Activated naive CD8-positive, alpha-beta T cell treated with anti-CD3 and anti-CD28 coated beads for 36 hours (primary cell): Measurements from ENCODE around the gene C1orf198. TPM values are rescaled to one million over a fixed set of nuclear protein-coding genes. Genes with fewer than 3 reads are reported as not detected.

Experiments
- DNase-seq: peaks from one replicate; pipeline ENCODE4 v3.0.0; 2021
- H3K27ac Mint-ChIP-seq: one replicate; pipeline ENCODE4 v1.8.0; 2022; ENCODE audit warnings: mild to moderate bottlenecking, moderate library complexity, mixed read lengths
- H3K27me3 Mint-ChIP-seq: one replicate; pipeline ENCODE4 v1.8.0; 2022; ENCODE audit warnings: mild to moderate bottlenecking, mixed read lengths
- H3K36me3 Mint-ChIP-seq: one replicate; pipeline ENCODE4 v1.8.0; 2021; ENCODE audit warnings: mild to moderate bottlenecking, mixed read lengths
- H3K4me1 Mint-ChIP-seq: one replicate; pipeline ENCODE4 v1.8.0; 2021; ENCODE audit warnings: mixed read lengths
- H3K4me3 Mint-ChIP-seq: one replicate; pipeline ENCODE4 v1.8.0; 2022; ENCODE audit warnings: mild to moderate bottlenecking, moderate library complexity, mixed read lengths
- H3K9me3 Mint-ChIP-seq: one replicate; pipeline ENCODE4 v1.8.0; 2022; ENCODE audit warnings: mixed read lengths
- total RNA-seq, 2 experiments: library from RNA; stranded (reverse); gene quantifications; one replicate each; pipeline ENCODE4 v1.2.3, GENCODE V29; 2021

Gene C1orf198
- total RNA-seq, 2 experiments from 2014 or later = 5.8 to 6.7 TPM

- Mint-ChIP-seq H3K27me3 (peaks cover 32% of the 10 kb centered on the region), H3K4me3 (no peak overlapping the region), H3K4me1 (no peaks in the 10 kb centered on the region), H3K36me3 (no peaks in the 10 kb centered on the region), H3K27ac (no peak overlapping the region), H3K9me3 (no peaks in the 10 kb centered on the region)
- DNase-seq = no peak
Observed at GRCh38 chr1:230875370-230875769, 7.0 kb upstream of the C1orf198 start.

GRCh38 chr1:230870916-230871315 is 2.6 kb upstream of the C1orf198 start:
- Mint-ChIP-seq H3K4me1 (peaks cover 20% of the 10 kb centered on the region), H3K36me3 (no peaks in the 10 kb centered on the region), H3K27ac (no peak overlapping the region), H3K27me3 (peaks cover 38% of the 10 kb centered on the region), H3K9me3 (no peaks in the 10 kb centered on the region), H3K4me3 (no peak overlapping the region)
- no peak for DNase-seq

GRCh38 chr1:230869500-230869899 is 1.2 kb upstream of the C1orf198 start:
- Mint-ChIP-seq H3K27ac (no peak overlapping the region), H3K4me3 (peak overlapping the region; percentile 42), H3K9me3 (no peaks in the 10 kb centered on the region), H3K36me3 (no peaks in the 10 kb centered on the region), H3K27me3 (peaks cover 38% of the 10 kb centered on the region), H3K4me1 (peaks cover 23% of the 10 kb centered on the region)
- no peak for DNase-seq

- Mint-ChIP-seq H3K27ac (peak overlapping the region; percentile 51), H3K4me1 (peaks cover 23% of the 10 kb centered on the region), H3K4me3 (peak overlapping the region; percentile 77)
Observed at GRCh38 chr1:230868736-230869385, 540 bp upstream of the C1orf198 start.

GRCh38 chr1:230867101-230867902 is 1.0 kb downstream of the C1orf198 start:
- H3K27ac Mint-ChIP-seq = peak overlapping the region; percentile 67
- peaks cover 30% of the 10 kb centered on the region for H3K4me1 Mint-ChIP-seq

More at GRCh38 chr1:230868736-230869385, 540 bp upstream of the C1orf198 start:
- no peaks in the 10 kb centered on the region for H3K9me3 Mint-ChIP-seq
- no peaks in the 10 kb centered on the region for H3K36me3 Mint-ChIP-seq
- no peak for DNase-seq
- peaks cover 38% of the 10 kb centered on the region for H3K27me3 Mint-ChIP-seq

GRCh38 chr1:230866171-230867070 is 1.9 kb downstream of the C1orf198 start:
- no peaks in the 10 kb centered on the region for H3K36me3 Mint-ChIP-seq
- no peaks in the 10 kb centered on the region for H3K9me3 Mint-ChIP-seq
- peak overlapping the region; percentile 19 for H3K4me3 Mint-ChIP-seq
- peaks cover 30% of the 10 kb centered on the region for H3K4me1 Mint-ChIP-seq
- peaks cover 29% of the 10 kb centered on the region for H3K27me3 Mint-ChIP-seq
- DNase-seq = no peak
- H3K27ac Mint-ChIP-seq = no peak overlapping the region

More at GRCh38 chr1:230867101-230867902, 1.0 kb downstream of the C1orf198 start:
- Mint-ChIP-seq H3K27me3 (peaks cover 38% of the 10 kb centered on the region), H3K36me3 (no peaks in the 10 kb centered on the region), H3K4me3 (peak overlapping the region; percentile 85), H3K9me3 (no peaks in the 10 kb centered on the region)
- no peak for DNase-seq

GRCh38 chr1:230865062-230865817 is 3.1 kb downstream of the C1orf198 start:
- Mint-ChIP-seq H3K36me3 (no peaks in the 10 kb centered on the region), H3K4me3 (no peak overlapping the region), H3K27me3 (peaks cover 25% of the 10 kb centered on the region), H3K4me1 (peaks cover 30% of the 10 kb centered on the region), H3K27ac (no peak overlapping the region), H3K9me3 (no peaks in the 10 kb centered on the region)
- no peak for DNase-seq

GRCh38 chr1:230864441-230864840 is 3.9 kb downstream of the C1orf198 start:
- DNase-seq = no peak
- Mint-ChIP-seq H3K36me3 (no peaks in the 10 kb centered on the region), H3K4me3 (no peak overlapping the region), H3K27me3 (peaks cover 17% of the 10 kb centered on the region), H3K4me1 (peaks cover 30% of the 10 kb centered on the region), H3K27ac (no peak overlapping the region), H3K9me3 (no peaks in the 10 kb centered on the region)

- no peaks in the 10 kb centered on the region for H3K36me3 Mint-ChIP-seq
- no peaks in the 10 kb centered on the region for H3K9me3 Mint-ChIP-seq
- H3K4me3 Mint-ChIP-seq = no peak overlapping the region
- no peak overlapping the region for H3K27ac Mint-ChIP-seq
- H3K4me1 Mint-ChIP-seq = peaks cover 28% of the 10 kb centered on the region
- H3K27me3 Mint-ChIP-seq = peaks cover 9% of the 10 kb centered on the region
- DNase-seq = no peak
Observed at GRCh38 chr1:230863449-230863848, 4.9 kb downstream of the C1orf198 start.

- no peak for DNase-seq
- Mint-ChIP-seq H3K4me1 (peaks cover 22% of the 10 kb centered on the region), H3K4me3 (no peak overlapping the region), H3K9me3 (no peaks in the 10 kb centered on the region), H3K27me3 (peaks cover 4% of the 10 kb centered on the region), H3K36me3 (no peaks in the 10 kb centered on the region), H3K27ac (no peak overlapping the region)
Observed at GRCh38 chr1:230861970-230862595, 6.2 kb downstream of the C1orf198 start.

GRCh38 chr1:230861489-230861888 is 6.8 kb downstream of the C1orf198 start:
- H3K36me3 Mint-ChIP-seq = no peaks in the 10 kb centered on the region
- no peak for DNase-seq
- H3K4me3 Mint-ChIP-seq = no peak overlapping the region
- H3K27ac Mint-ChIP-seq = no peak overlapping the region
- H3K4me1 Mint-ChIP-seq = peaks cover 16% of the 10 kb centered on the region
- no peaks in the 10 kb centered on the region for H3K9me3 Mint-ChIP-seq
- no peaks in the 10 kb centered on the region for H3K27me3 Mint-ChIP-seq

- Mint-ChIP-seq H3K4me1 (peaks cover 10% of the 10 kb centered on the region), H3K27ac (no peak overlapping the region), H3K36me3 (no peaks in the 10 kb centered on the region), H3K4me3 (no peak overlapping the region), H3K9me3 (no peaks in the 10 kb centered on the region), H3K27me3 (no peaks in the 10 kb centered on the region)
- no peak for DNase-seq
Observed at GRCh38 chr1:230860617-230861384, 7.5 kb downstream of the C1orf198 start.

- Mint-ChIP-seq H3K9me3 (no peaks in the 10 kb centered on the region), H3K27ac (no peak overlapping the region), H3K36me3 (peaks cover 3% of the 10 kb centered on the region), H3K27me3 (no peaks in the 10 kb centered on the region), H3K4me3 (no peak overlapping the region), H3K4me1 (peaks cover 6% of the 10 kb centered on the region)
- DNase-seq = no peak
Observed at GRCh38 chr1:230858918-230859729, 9.2 kb downstream of the C1orf198 start.
